DMS53 treated with DMSO at 0.1 percent for 48 hours (cell line): Measurements from ENCODE around the gene RUFY4.
"Not testable (repeated sequence)": the region's sequence is repeated elsewhere in the genome, so short reads cannot be mapped to it uniquely, and the experiment has no call there.

Experiments
- DNase-seq: peaks from one replicate; lab custom pipeline; 2025; ENCODE audit not compliant: unreplicated experiment; lab: John Stamatoyannopoulos, UW

RUFY4 gene

DNA sequence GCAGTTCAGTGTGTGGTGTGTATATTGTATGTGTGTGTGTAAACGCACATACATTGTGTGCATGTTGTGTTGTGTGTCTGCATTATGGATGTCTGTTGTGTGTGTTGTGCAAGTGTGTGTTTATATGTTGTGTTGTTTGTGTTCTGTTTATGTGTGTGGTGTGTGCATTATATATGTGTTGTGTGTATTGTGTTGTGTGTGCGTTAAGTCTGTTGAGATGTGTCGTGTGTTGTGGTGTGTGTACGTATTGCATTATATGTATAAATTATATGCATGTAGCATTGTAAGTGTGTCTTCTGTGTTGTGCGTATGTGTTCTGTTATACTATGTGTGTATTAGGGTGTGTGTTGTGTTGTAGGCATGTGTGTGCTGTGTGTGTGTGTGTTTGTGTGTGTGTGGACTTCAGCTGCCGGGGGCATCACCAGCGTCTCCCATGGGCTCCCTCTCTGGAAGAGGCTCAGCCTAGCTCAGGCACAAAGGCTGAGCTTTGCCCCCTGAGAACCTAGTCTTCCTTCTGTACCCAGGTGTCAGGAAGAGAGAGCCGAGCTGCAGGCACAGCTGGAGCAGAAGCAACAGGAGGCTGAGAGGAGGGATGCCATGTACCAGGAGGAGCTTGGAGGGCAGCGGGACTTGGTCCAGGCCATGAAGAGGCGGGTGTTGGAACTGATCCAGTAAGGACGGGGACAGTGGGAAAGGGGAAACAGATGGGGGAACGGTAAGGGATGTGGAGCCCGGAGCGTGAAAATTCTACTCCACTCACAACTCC lies 13.7 kb downstream of the RUFY4 start:
- no peak for DNase-seq

DNA sequence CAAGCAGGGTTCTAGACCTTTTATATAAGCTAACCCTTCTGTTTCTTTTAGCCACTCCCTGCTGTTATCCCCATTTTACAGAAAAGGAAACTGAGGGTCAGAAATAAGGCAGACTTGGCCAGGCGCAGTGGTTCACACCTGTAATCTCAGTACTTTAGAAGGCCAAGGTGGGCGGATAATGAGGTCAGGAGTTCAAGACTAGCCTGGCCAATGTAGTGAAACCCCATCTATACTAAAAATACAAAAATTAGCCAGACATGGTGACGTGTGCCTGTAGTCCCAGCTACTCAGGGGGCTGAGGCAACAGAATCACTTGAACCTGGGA lies 14.3 kb downstream of the RUFY4 start:
- no peak for DNase-seq

DNA sequence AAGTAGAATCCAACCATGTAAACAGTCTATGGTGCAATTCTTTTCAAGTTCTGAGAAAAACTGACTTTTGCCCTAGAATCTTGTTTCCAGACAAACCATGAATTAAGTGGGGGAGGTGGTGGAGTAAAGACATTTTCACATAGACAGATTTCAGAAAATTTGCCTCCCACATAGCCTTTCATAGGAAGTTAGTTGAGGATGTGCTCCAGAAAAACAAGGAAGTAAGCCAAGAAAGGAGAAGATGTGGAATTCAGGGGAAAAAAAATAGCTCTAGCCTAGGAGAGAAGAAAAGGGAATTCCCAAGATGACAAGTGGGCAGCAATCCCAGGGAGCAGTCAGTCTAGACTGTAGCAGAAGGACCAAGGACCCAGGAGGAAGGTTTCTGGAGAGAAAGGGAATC lies 17.4 kb downstream of the RUFY4 start:
- DNase-seq: no peak

DNA sequence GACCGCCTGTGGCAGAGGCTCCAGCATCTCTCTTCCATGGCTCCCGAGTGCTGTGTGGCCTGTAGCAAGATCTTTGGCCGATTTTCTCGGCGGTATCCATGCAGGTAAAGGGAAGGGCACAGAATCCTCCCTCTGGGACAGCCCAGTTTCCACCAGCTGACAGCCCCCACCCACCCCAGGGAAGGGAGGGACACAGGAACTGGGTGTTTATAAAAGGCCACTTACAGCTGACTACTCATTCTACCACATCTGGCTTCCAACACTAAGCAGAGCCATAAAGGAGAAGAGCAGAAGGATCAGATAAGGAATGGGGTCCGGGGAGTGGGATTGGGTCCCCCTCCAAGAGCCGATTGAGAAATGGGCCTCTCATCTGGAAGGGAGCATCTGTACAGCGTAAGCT lies 20.2 kb downstream of the RUFY4 start:
- no peak for DNase-seq

DNA sequence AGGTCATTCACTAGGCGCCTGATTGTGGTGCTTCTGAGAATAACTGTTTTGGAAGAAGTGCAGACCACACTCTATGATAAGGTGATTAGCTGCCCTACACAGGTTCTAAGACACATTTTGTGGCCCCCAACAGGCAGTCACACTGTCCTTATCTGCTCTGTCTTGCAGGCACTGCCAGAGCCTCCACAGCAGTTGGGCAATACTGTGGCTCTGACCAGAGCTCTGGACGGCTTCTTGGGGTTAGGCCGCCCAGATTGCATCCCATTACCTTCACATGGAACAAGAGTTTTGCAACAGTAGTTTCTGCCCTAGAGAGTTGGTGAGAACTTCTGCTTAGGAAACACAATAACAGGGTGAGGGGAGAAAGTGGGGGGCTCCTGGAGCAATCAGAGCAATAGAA lies 22.7 kb downstream of the RUFY4 start:
- DNase-seq: no peak

DNA sequence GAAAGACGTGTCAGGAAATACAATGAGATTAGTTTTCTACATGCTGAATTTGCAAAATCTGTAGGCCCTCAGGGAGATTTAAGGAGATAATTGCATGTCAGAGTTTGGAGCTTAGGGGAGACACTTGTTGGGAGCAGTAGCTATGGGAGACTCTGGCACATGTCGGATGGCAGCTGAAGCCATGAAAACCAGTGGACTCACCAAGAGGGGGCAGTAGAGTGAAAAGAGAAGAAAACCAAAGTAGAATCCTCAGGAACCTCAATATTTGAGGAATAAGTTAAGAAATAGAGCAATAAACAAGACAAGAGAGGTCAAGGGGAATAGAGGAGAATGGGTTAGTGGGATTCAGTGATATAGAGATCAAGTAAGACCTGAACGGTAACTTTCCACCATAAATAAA lies 24.8 kb downstream of the RUFY4 start:
- DNase-seq: no peak

DNA sequence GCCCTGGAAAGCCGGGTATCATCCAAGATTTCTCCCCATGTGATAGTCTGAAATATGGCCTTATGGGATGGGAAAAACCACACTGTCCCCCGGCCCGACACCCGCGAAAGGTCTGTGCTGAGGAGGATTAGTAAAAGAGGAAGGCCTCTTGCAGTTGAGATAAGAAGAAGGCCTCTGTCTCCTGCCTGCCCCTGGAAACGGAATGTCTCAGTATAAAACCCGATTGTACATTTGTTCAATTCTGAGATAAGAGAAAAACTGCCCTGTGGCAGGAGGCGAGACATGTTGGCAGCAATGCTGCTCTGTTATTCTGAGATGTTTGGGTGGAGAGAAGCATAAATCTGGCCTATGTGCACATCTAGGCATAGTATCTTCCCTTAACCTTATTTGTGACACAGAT lies 26.8 kb downstream of the RUFY4 start:
- no peak for DNase-seq

DNA sequence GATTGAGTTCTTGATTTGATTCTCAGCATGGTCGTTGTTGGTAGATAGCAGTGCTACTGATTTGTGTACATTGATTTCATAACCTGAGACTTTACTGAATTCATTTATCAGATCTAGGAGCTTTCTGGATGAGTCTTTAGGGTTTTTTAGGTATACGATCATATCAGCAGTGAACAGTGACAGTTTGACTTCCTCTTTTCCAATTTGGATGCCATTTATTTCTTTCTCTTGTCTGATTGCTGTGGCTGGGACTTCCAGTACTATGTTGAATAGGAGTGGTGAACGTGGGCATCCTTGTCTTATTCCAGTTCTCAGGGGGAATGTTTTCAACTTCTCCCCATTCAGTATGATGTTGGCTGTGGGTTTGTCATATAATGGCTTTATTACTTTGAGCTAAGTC lies 28.9 kb downstream of the RUFY4 start:
- DNase-seq: no peak

DNA sequence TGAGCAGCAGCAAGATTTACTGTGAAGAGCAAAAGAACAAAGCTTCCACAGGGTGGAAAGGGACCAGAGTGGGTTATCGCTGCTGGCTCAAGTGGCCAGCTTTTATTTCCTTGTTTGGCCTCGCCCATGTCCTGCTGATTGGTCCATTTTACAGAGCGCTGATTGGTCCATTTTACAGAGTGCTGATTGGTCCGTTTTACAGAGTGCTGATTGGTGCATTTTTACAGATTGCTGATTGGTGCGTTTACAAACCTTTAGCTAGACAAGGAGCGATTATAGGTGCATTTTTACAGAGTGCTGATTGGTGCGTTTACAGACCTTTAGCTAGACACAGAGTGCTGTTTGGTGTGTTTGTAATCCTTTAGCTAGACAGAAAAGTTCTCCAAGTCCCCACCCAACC lies 39.8 kb downstream of the RUFY4 start:
- not testable (repeated sequence) for DNase-seq

DNA sequence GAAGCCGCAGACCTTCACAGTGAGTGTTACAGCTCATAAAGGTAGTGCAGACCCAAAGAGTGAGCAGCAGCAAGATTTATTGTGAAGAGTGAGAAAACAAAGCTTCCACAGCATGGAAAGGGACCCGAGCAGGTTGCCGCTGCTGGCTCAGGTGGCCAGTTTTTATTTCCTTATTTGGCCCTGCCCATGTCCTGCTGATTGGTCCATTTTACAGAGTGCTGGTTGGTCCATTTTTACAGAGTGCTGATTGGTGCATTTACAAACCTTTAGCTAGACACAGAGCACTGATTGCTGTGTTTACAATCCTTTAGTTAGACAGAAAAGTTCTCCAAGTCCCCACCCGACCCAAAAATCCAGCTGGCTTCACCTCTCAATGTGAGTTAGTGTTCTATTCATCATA lies 52.7 kb downstream of the RUFY4 start:
- DNase-seq: not testable (repeated sequence)

DNA sequence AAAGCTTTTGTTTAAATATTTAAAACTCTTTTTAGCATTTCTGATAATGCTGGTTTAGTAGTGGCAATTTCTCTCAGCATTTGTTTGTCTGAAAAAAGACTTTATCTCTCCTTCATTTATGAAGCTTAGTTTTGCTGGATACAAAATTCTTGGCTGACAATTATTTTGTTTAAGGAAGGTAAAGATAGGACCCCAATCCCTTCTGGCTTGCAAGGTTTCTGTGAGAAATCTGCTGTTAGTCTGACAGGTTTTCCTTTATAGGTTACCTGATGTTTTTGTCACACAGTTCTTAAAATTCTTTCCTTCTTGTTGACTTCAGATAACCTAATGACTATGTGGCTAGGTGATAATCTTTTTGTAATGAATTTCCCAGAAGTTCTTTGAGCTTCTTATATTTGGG lies 53.2 kb downstream of the RUFY4 start:
- not testable (repeated sequence) for DNase-seq

DNA sequence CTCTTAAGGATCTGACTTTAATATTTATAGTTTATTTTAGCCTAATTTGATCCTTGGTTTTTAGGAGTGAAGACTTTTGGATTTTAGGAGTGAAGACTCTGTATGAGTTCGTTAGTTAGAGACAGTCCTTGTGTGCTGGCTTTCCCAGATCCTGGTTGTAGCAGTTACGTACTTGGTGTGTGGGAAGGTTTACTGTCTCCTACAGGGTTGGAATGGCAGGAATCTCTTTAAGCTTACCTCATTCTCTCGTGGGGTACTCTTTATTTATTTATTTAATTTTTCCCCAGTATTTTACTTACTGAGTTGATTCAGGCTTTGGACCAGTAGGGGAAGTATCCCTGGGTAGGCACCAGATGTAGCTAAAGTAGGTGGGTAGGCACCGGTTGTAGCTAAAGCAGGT lies 54.9 kb downstream of the RUFY4 start:
- no peak for DNase-seq

DNA sequence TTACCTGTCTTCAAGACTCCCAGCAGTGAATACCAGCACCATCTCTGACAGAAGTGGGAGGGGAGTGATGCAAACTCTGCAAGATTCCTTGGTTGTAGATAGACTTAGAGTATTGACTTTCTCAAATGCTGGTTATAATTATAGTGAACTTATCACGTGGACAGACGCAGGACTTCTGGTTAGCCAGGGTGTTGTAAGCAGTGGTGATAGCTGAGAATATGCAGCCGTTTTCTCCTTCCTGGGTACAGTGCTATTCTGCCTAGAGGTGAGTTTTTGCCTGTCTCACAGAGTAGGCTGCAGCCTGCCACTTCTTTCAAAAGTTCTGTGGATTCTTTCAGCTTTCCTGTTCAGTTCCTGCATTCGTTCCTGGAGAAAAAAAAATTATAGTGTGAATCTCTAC lies 56.0 kb downstream of the RUFY4 start:
- DNase-seq: no peak

DNA sequence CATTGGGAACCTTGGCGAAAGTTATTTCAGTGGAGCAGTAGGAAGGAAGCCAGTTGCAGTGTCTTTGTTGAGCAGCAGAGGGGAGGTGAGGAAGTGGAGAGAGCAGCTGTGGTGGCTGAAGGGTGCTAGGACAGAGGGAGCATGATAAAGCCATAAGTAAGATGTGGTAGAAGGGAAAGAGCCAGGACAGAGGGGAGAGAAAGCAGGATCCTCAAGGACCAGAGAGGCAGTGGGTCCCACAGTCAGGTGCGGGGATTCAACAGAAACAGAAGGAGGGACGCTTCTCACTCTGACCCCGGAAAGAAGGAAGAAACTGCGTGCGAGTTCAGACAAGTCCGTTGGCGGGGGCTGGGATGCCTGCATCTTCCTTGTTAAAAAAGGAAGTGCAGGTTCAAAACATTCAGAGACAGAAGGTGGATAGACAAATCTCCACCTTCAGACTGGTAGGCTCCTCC lies 56.6 kb downstream of the RUFY4 start, which contains the start of gene CXCR2:
TSS of gene CXCR2 (plus strand) at position 403 of the 455 bp plus-strand sequence. CDS start 8,774 bp downstream, outside the sequence.
- DNase-seq: no peak

DNA sequence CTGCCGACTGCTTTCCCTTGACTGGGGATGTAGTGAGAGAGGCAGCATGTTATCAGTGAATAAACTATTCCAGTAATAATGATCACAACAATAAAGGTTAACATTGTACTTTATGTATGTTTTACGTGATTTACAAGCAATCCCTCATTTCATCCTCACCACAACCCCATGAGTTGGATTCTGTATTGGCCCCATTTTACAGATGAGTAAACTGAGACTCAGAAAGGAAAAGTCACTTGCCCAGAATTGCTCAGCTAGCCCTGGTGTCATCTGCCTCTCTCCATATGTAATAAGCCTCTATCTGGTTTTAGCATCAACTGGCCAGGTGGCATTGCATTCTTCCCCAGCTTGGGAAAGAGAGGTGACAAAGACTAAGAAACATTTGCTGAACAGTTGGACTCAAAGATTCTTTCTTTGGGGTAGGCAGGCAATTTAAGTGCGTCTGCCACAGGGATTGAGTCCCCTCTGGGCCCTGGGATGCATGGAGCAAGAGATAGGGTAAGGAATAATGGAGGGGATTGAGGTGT lies 58.9 kb downstream of the RUFY4 start:
- DNase-seq: no peak

DNA sequence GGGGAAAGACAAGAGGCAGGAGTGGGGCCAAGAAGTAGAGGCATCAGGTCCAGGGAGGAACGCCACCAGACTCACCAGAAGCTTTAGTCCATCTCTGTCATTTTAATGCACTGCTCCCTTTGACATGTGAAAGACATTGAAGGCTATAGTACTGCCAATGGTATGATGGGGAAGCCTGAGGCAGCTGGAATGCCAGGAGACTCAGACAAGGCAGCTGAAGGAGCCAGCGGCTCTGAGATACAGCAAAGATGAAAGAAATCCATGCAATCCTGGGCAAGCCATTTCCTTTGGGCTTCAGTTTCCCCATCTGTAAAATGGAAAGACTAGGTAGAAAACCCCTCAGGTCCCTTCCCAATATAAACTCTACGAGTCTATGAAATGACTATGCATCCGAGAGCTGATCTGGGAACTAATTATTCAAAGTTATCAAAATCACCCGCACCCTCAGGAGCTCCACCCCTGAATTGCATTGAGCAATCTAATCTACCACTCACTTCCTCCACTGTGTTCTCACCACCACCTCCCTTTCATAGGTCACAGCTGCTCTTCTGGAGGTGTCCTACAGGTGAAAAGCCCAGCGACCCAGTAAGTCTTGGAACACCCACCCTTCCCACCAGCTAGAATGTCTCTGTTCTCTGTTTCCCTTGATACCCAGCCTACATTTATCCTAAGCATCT lies 59.9 kb downstream of the RUFY4 start:
- no peak for DNase-seq

DNA sequence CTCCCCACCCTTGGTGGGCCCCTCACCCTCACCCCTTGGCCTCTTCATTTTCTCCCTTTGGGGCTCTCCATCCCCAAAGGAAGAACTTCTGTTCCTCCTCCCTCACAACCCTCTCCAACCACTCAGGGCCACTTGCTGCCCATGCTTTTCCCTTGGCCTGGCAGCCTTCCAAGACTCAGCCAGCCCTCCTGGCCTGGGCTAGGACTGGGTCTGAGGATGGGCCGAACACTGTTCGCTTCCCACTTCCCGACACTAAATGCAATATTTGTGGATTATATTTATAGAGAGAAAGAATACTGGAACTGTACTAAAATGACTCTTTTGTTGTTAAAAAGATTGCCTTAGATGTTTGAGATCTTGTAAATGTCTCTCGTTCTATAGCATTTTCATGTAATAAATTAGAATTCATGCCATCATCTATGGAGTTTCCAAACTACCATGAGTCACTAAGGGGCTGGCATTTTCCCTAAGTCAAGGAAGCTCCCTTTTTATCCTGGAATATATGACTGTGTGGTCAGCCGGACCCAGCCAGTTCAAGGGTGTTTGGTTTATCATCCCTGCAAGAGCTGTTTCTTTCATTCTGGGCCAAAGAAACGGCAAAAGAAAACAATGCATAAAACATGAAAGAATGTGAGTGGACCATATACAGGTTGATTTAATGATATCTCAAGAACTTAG lies 60.5 kb downstream of the RUFY4 start:
- no peak for DNase-seq

DNA sequence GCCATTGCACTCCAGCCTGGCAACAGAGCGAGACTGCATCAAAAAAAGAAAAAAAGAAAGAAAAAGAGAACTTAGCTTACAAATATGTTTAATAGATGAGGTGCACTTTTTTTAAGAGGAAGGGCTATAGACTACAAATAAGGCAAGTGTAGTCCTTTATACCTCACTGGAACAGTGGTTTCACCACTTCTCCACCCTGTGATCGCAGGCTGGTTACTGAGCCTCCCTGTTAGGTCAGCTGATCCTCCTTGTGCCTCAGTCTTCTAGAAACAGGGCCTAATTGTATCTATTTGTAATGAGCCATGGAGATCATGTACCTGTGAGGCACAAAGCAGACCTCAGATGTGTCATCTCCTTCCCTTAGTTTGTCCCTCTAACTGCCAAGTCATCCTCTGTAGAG lies 61.3 kb downstream of the RUFY4 start:
- no peak for DNase-seq

DNA sequence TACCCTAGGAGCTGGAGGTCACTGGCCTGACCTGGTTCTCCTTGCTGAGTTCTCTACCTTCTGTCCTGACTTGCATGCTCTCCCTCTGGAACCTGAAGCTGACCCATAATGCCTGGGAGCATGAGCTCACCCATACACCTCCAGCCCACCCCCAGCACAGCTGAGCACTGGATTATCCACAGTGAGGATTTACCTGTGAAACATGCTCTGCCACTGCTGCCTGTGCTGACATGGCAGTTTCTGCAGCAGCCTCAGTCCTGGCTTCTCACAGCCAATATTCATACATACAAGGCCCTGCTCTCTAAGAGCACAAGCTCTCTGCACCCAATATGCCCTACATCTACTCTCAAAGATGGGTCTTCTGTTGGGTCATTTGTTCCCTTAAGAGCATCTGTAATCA lies 61.8 kb downstream of the RUFY4 start:
- no peak for DNase-seq

DNA sequence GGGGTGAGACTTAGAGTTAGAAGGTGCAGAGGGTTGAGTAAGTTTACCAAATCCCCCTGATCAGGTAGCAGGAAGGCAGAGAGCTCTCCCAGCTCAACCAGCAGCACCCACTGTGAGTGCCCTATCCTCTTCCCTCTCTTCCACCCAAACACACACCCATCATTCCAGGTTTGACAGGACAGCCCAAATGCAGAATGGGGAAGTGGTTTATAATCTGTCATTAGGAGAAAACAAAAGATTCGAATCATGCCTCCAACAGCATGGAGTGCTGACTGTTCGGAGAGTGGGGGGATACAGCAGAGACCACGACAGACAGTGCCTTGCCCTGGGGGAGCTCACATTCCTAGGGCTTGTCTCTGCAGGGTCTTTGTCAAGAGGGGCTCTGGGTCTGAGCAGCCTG lies 68.5 kb downstream of the RUFY4 start:
- no peak for DNase-seq

DNA sequence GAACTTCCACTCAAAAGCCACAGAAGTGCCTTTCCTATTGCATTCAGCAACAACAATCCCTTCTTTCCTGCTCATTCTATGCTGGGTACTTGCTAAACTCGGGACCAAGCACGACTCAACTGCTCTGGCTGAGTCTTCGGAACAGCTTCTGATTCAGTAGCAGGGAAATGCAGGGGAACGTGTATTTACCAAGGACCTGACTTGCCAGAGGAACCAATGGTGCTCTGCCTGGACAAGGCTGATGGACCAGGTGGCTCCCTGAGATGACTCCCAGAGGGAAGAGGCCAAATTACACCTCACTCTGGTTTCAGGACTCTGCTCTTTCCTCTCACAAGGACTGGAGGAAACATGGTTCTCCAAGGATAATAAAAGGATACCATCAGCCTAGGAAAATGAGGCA lies 69.0 kb downstream of the RUFY4 start:
- DNase-seq: no peak
